Stimulated activated memory B cell treated with anti-CD40 and anti-IgM and Interleukin-4, amounts not matched to agents 10 μg/mL and 1 μg/mL and 100 μg/mL, for 72 hours (primary cell): ENCODE results near the gene GXYLT2.
A peak's percentile ranks its signal among the peaks of the same experiment; 100 is the strongest.

ENCODE experiments used
- ATAC-seq: fragments of 150-1000 bp; cut with Tn5 transposase; 2 replicates; pipeline ENCODE4 v1.10.0; 2021
- H3K27ac Mint-ChIP-seq: one replicate; pipeline ENCODE4 v1.8.0; 2022; ENCODE audit warnings: mild to moderate bottlenecking, mixed read lengths
- H3K27me3 Mint-ChIP-seq: one replicate; pipeline ENCODE4 v1.8.0; 2022; ENCODE audit warnings: mixed read lengths
- H3K36me3 Mint-ChIP-seq: one replicate; pipeline ENCODE4 v1.8.0; 2022; ENCODE audit warnings: mixed read lengths
- H3K4me1 Mint-ChIP-seq: one replicate; pipeline ENCODE4 v1.8.0; 2022; ENCODE audit warnings: mixed read lengths
- H3K4me3 Mint-ChIP-seq: one replicate; pipeline ENCODE4 v1.8.0; 2022; ENCODE audit warnings: mild to moderate bottlenecking, moderate library complexity, mixed read lengths
- H3K9me3 Mint-ChIP-seq: one replicate; pipeline ENCODE4 v1.8.0; 2022; ENCODE audit warnings: mixed read lengths

GXYLT2 gene

GRCh38 chr3:72887705-72888545 lies at the start of gene GXYLT2:
Gene GXYLT2 (plus strand): TSS chr3:72888046. CDS start chr3:72888234, 188 bp downstream.
- H3K36me3 Mint-ChIP-seq, result no peaks in the 10 kb centered on the region
- H3K27ac Mint-ChIP-seq, result no peak within 1 kb of the TSS
- peak within 1 kb of the TSS; percentile 63 for H3K4me3 Mint-ChIP-seq
- H3K9me3 Mint-ChIP-seq, result peaks cover 4% of the 10 kb centered on the region
- H3K27me3 Mint-ChIP-seq, result peaks cover 67% of the 10 kb centered on the region
- peak; percentile 70 for ATAC-seq
- H3K4me1 Mint-ChIP-seq, result peaks cover 10% of the 10 kb centered on the region

GRCh38 chr3:72839057-72839456 lies 48.8 kb upstream of the GXYLT2 start:
- H3K4me1 Mint-ChIP-seq, result peaks cover 5% of the 10 kb centered on the region
- no peaks in the 10 kb centered on the region for H3K27me3 Mint-ChIP-seq
- no peak for ATAC-seq
- H3K9me3 Mint-ChIP-seq, result no peaks in the 10 kb centered on the region
- H3K36me3 Mint-ChIP-seq, result peaks cover 66% of the 10 kb centered on the region
- H3K27ac Mint-ChIP-seq, result no peak overlapping the region
- H3K4me3 Mint-ChIP-seq, result no peak overlapping the region

DNA sequence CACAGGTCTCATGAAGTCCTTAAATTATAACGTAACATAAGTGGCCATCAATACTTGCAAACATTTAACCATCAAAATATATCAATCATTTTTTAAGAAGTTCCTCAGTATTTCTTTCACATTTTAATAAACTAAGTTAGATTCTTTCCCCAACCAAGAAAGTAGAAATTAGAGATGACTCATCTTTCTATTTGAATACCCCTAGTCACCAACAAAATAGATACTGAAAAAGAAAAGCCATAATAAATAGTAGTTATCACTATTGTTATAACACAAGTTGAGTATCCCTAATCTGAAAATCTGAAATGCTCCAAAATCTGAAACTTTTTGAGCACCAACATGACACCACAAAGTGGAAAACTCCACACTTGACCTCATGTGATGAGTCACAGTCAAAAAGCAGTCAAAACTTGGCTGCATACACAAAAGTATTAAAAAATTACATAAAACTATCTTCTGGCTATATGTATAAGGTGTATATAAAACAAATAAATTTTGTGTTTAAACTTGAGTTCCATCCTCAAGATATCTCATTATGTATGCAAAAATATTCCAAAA lies 43.3 kb upstream of the GXYLT2 start:
- peaks cover 35% of the 10 kb centered on the region for H3K36me3 Mint-ChIP-seq
- no peaks in the 10 kb centered on the region for H3K27me3 Mint-ChIP-seq
- H3K9me3 Mint-ChIP-seq, result no peaks in the 10 kb centered on the region
- H3K4me3 Mint-ChIP-seq, result no peak overlapping the region
- H3K4me1 Mint-ChIP-seq, result peaks cover 45% of the 10 kb centered on the region
- no peak for ATAC-seq
- H3K27ac Mint-ChIP-seq, result no peak overlapping the region

GRCh38 chr3:72846166-72846565 lies 41.7 kb upstream of the GXYLT2 start:
- peaks cover 45% of the 10 kb centered on the region for H3K4me1 Mint-ChIP-seq
- H3K36me3 Mint-ChIP-seq, result peaks cover 26% of the 10 kb centered on the region
- H3K4me3 Mint-ChIP-seq, result no peak overlapping the region

DNA sequence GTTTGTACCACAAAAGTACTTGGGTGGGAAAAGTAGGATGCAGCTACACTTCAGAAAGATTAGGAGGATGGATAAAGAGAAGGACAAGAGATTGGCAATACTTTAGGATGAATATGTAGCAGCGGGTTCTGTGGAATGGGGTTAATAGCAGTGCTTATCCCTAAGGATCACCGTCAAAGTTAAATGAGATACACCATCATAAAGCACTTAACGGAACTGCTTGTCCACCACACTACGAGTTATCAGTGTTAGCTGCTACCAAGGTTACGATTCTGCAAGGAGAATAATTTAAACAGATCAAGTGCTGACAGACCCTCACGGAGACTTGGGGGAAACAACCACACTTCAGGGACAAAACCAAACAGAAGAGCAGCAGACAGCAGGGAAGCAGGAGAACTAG lies 40.6 kb upstream of the GXYLT2 start:
- H3K4me1 Mint-ChIP-seq, result peaks cover 45% of the 10 kb centered on the region
- H3K27me3 Mint-ChIP-seq, result no peaks in the 10 kb centered on the region
- no peak for ATAC-seq
- H3K4me3 Mint-ChIP-seq, result peak overlapping the region; percentile 92
- no peaks in the 10 kb centered on the region for H3K9me3 Mint-ChIP-seq
- H3K36me3 Mint-ChIP-seq, result peaks cover 15% of the 10 kb centered on the region
- peak overlapping the region; percentile 74 for H3K27ac Mint-ChIP-seq

More at GRCh38 chr3:72846166-72846565, 41.7 kb upstream of the GXYLT2 start:
- ATAC-seq, result no peak
- H3K27me3 Mint-ChIP-seq, result no peaks in the 10 kb centered on the region
- no peak overlapping the region for H3K27ac Mint-ChIP-seq
- no peaks in the 10 kb centered on the region for H3K9me3 Mint-ChIP-seq

GRCh38 chr3:72847751-72848702 lies 39.8 kb upstream of the GXYLT2 start, which contains the start of gene SHQ1:
Gene SHQ1 (minus strand): TSS chr3:72848445. CDS start chr3:72848340, 105 bp downstream.
- Mint-ChIP-seq H3K9me3 (no peaks in the 10 kb centered on the region), H3K4me1 (peaks cover 45% of the 10 kb centered on the region), H3K4me3 (peak within 1 kb of the TSS; percentile 92), H3K27me3 (no peaks in the 10 kb centered on the region), H3K36me3 (peaks cover 14% of the 10 kb centered on the region), H3K27ac (peak within 1 kb of the TSS; percentile 74)
- ATAC-seq, result peak; percentile 97

GRCh38 chr3:72848703-72849081 lies 39.2 kb upstream of the GXYLT2 start:
- H3K9me3 Mint-ChIP-seq, result no peaks in the 10 kb centered on the region
- H3K4me3 Mint-ChIP-seq, result peak overlapping the region; percentile 92
- peaks cover 8% of the 10 kb centered on the region for H3K36me3 Mint-ChIP-seq
- H3K4me1 Mint-ChIP-seq, result peaks cover 44% of the 10 kb centered on the region
- no peaks in the 10 kb centered on the region for H3K27me3 Mint-ChIP-seq
- peak; percentile 49 for ATAC-seq
- peak overlapping the region; percentile 74 for H3K27ac Mint-ChIP-seq

GRCh38 chr3:72855001-72855400 lies 32.8 kb upstream of the GXYLT2 start:
- Mint-ChIP-seq H3K36me3 (no peaks in the 10 kb centered on the region), H3K27ac (no peak overlapping the region), H3K4me1 (peaks cover 4% of the 10 kb centered on the region), H3K4me3 (no peak overlapping the region), H3K9me3 (no peaks in the 10 kb centered on the region), H3K27me3 (peaks cover 11% of the 10 kb centered on the region)
- no peak for ATAC-seq

DNA sequence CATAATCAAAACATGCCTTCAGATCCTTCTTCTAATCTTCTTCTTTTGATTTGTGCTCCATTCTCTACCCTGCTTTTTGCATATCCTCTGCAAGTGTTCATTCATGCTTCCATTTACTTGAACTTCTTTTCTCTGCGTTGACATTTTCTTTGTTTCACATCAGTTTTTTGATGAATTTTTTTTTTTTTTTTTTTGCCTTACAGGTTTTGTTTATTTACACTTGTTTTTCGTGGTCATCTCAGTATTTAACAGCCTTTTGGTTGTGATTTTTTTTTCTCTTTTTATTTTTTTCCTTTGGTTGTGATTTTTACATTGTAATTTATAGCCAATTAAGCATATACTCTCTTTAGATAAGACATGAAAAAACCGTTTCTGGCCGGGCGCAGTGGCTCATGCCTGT lies 27.8 kb upstream of the GXYLT2 start:
- no peak overlapping the region for H3K27ac Mint-ChIP-seq
- no peaks in the 10 kb centered on the region for H3K9me3 Mint-ChIP-seq
- H3K4me3 Mint-ChIP-seq, result no peak overlapping the region
- H3K36me3 Mint-ChIP-seq, result no peaks in the 10 kb centered on the region
- H3K4me1 Mint-ChIP-seq, result peaks cover 7% of the 10 kb centered on the region
- no peak for ATAC-seq
- peaks cover 8% of the 10 kb centered on the region for H3K27me3 Mint-ChIP-seq

DNA sequence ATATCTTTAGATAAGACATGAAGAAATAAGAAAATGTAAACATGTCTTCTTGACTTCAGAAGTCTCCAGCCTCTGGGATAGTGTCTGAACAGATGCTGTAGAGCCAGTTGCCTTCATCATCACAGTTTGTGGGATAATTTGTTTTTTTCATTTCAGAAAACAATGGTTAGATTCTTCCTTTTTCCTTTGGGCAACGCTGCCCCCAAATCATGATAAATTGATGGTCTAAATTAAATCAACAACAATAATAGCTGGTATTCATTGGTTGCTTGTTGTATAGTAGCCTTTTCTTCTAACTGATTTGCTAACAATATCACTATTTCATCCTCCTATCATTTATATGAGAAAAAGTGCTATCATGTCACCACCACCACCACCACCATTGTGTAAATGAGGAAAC lies 27.0 kb upstream of the GXYLT2 start:
- ATAC-seq, result no peak
- Mint-ChIP-seq H3K9me3 (no peaks in the 10 kb centered on the region), H3K4me3 (no peak overlapping the region), H3K27me3 (no peaks in the 10 kb centered on the region), H3K4me1 (peaks cover 7% of the 10 kb centered on the region), H3K27ac (no peak overlapping the region), H3K36me3 (no peaks in the 10 kb centered on the region)

DNA sequence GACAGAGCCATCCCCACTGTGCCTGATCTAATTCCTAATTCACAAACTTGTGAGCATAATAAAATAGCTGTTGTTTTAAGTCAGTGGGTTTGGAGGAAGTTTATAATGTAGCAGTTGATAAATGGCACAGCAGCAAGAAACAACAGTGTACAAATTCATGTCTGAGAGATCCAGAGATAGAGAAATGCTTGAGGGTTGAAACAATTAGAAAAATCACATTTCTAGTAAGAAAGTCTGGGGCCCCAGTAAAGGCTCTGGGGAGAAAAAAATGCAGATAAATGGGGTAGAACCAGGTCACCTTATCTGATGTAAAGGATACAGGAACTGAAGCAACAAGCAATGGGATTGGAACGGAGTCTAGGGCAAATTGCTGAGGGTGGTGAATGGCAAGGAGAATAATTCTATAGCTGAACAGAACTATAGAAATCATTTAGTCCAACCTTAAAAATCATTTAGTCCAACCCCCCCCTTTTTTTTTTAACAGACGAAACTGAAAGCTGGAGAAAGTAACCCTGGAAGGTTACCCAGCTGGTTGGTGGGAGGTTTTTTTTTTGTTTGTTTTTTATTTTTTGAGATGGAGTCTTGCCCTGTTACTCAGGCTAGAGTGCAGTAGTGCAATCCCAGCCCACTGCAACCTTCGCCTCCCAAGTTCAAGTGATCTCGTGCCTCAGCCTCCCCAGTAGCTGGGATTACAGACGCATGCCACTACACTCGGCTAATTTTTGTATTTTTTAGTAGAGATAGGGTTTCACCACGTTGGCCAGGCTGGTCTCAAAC lies 25.3 kb upstream of the GXYLT2 start:
- H3K4me1 Mint-ChIP-seq, result peaks cover 7% of the 10 kb centered on the region
- no peak overlapping the region for H3K4me3 Mint-ChIP-seq
- H3K36me3 Mint-ChIP-seq, result no peaks in the 10 kb centered on the region
- H3K9me3 Mint-ChIP-seq, result no peaks in the 10 kb centered on the region
- peaks cover 8% of the 10 kb centered on the region for H3K27me3 Mint-ChIP-seq
- H3K27ac Mint-ChIP-seq, result no peak overlapping the region
- ATAC-seq, result no peak

GRCh38 chr3:72872183-72872582 lies 15.7 kb upstream of the GXYLT2 start:
- Mint-ChIP-seq H3K27me3 (peaks cover 60% of the 10 kb centered on the region), H3K9me3 (no peaks in the 10 kb centered on the region), H3K4me1 (no peaks in the 10 kb centered on the region), H3K4me3 (no peak overlapping the region), H3K27ac (no peak overlapping the region), H3K36me3 (no peaks in the 10 kb centered on the region)
- ATAC-seq, result no peak

GRCh38 chr3:72887343-72887704 lies 522 bp upstream of the GXYLT2 start:
- H3K4me1 Mint-ChIP-seq, result peaks cover 10% of the 10 kb centered on the region
- H3K27me3 Mint-ChIP-seq, result peaks cover 62% of the 10 kb centered on the region
- H3K27ac Mint-ChIP-seq, result no peak overlapping the region
- no peak for ATAC-seq
- peaks cover 4% of the 10 kb centered on the region for H3K9me3 Mint-ChIP-seq
- H3K36me3 Mint-ChIP-seq, result no peaks in the 10 kb centered on the region
- peak overlapping the region; percentile 63 for H3K4me3 Mint-ChIP-seq

- H3K27ac Mint-ChIP-seq, result no peak overlapping the region
These were observed 882 bp downstream of the GXYLT2 start for GRCh38 chr3:72888546-72889309.

More at GRCh38 chr3:72888546-72889309, 882 bp downstream of the GXYLT2 start:
- H3K9me3 Mint-ChIP-seq, result peaks cover 6% of the 10 kb centered on the region
- peaks cover 10% of the 10 kb centered on the region for H3K4me1 Mint-ChIP-seq
- ATAC-seq, result no peak
- H3K36me3 Mint-ChIP-seq, result no peaks in the 10 kb centered on the region
- H3K4me3 Mint-ChIP-seq, result peak overlapping the region; percentile 22
- peaks cover 75% of the 10 kb centered on the region for H3K27me3 Mint-ChIP-seq
